ENCODE data around the gene SCO2. TPM values are rescaled to one million over a fixed set of nuclear protein-coding genes. Genes with fewer than 3 reads are reported as not detected.

The SCO2 gene
- 10 to 100 TPM; 13.1 to 18.5 TPM for total RNA-seq

GRCh38 chr22:50525104-50525857 is at the start of gene SCO2:
Gene SCO2, minus strand, starts transcription at chr22:50525598. Its CDS starts 1,187 bp downstream, at chr22:50524411.
- Mint-ChIP-seq H3K36me3 (no peaks in the 10 kb centered on the region), H3K4me3 (peak within 1 kb of the TSS; percentile 88)
- peak; percentile 98 for DNase-seq (ENCODE audit: low spot score)

GRCh38 chr22:50574383-50574755 is 49.0 kb upstream of the SCO2 start:
- Mint-ChIP-seq H3K4me1 (ENCODE audit: low read depth in 2 of 2) (peaks cover 0 to 7% of the 10 kb centered on the region in 2 donors), H3K9me3 (no peaks in the 10 kb centered on the region), H3K27me3 (no peaks in the 10 kb centered on the region), H3K36me3 (no peaks in the 10 kb centered on the region), H3K4me3 (no peak overlapping the region), H3K27ac (no peak overlapping the region)
- DNase-seq (ENCODE audit: low spot score) (no peak), ATAC-seq (no peak)

More at GRCh38 chr22:50525104-50525857, at the start of gene SCO2:
- Mint-ChIP-seq H3K9me3 (no peaks in the 10 kb centered on the region), H3K27me3 (no peaks in the 10 kb centered on the region), H3K4me1 (ENCODE audit: low read depth in 2 of 2) (peaks cover 29 to 34% of the 10 kb centered on the region in 2 donors), H3K27ac (peak within 1 kb of the TSS; percentile 90 to 95)
- ATAC-seq = peak; percentile 69 to 75

- H3K4me1 Mint-ChIP-seq (ENCODE audit: low read depth in 2 of 2) = peaks cover 0 to 7% of the 10 kb centered on the region in 2 donors
- H3K9me3 Mint-ChIP-seq = no peaks in the 10 kb centered on the region
- no peaks in the 10 kb centered on the region for H3K27me3 Mint-ChIP-seq
- H3K4me3 Mint-ChIP-seq = no peak overlapping the region
- no peak for ATAC-seq
- no peak for DNase-seq (ENCODE audit: low spot score)
- H3K27ac Mint-ChIP-seq = no peak overlapping the region
- H3K36me3 Mint-ChIP-seq = no peaks in the 10 kb centered on the region
Observed at GRCh38 chr22:50573491-50574382, 48.3 kb upstream of the SCO2 start.

- Mint-ChIP-seq H3K27ac (no peak overlapping the region), H3K36me3 (no peaks in the 10 kb centered on the region), H3K4me1 (ENCODE audit: low read depth in 2 of 2) (peaks cover 0 to 7% of the 10 kb centered on the region in 2 donors), H3K4me3 (no peak overlapping the region), H3K9me3 (no peaks in the 10 kb centered on the region), H3K27me3 (no peaks in the 10 kb centered on the region)
- DNase-seq (ENCODE audit: low spot score) = no peak
- no peak for ATAC-seq
Observed at GRCh38 chr22:50572965-50573364, 47.6 kb upstream of the SCO2 start.

GRCh38 chr22:50571264-50572175 is 46.1 kb upstream of the SCO2 start:
- no peak overlapping the region for H3K27ac Mint-ChIP-seq
- H3K4me3 Mint-ChIP-seq = no peak overlapping the region
- no peaks in the 10 kb centered on the region for H3K36me3 Mint-ChIP-seq
- peaks cover 0 to 3% of the 10 kb centered on the region in 2 donors for H3K4me1 Mint-ChIP-seq (ENCODE audit: low read depth in 2 of 2)
- DNase-seq (ENCODE audit: low spot score) (no peak), ATAC-seq (no peak)
- no peaks in the 10 kb centered on the region for H3K9me3 Mint-ChIP-seq
- no peaks in the 10 kb centered on the region for H3K27me3 Mint-ChIP-seq

- Mint-ChIP-seq H3K4me1 (ENCODE audit: low read depth in 2 of 2) (peaks cover 0 to 3% of the 10 kb centered on the region in 2 donors), H3K27me3 (no peaks in the 10 kb centered on the region), H3K4me3 (no peak overlapping the region), H3K36me3 (no peaks in the 10 kb centered on the region), H3K9me3 (no peaks in the 10 kb centered on the region), H3K27ac (no peak overlapping the region)
- DNase-seq (ENCODE audit: low spot score) (no peak), ATAC-seq (no peak)
Observed at GRCh38 chr22:50570861-50571260, 45.5 kb upstream of the SCO2 start.

GRCh38 chr22:50569896-50570535 is 44.6 kb upstream of the SCO2 start:
- no peak for ATAC-seq
- Mint-ChIP-seq H3K27ac (no peak overlapping the region), H3K4me3 (no peak overlapping the region), H3K36me3 (no peaks in the 10 kb centered on the region), H3K27me3 (no peaks in the 10 kb centered on the region), H3K9me3 (no peaks in the 10 kb centered on the region), H3K4me1 (ENCODE audit: low read depth in 2 of 2) (no peaks in the 10 kb centered on the region)
- DNase-seq (ENCODE audit: low spot score) = no peak

GRCh38 chr22:50569041-50569459 is 43.7 kb upstream of the SCO2 start:
- no peaks in the 10 kb centered on the region for H3K9me3 Mint-ChIP-seq
- ATAC-seq (no peak), DNase-seq (ENCODE audit: low spot score) (no peak)
- H3K36me3 Mint-ChIP-seq = no peaks in the 10 kb centered on the region
- no peak overlapping the region for H3K27ac Mint-ChIP-seq
- H3K4me1 Mint-ChIP-seq (ENCODE audit: low read depth in 2 of 2) = no peaks in the 10 kb centered on the region
- no peaks in the 10 kb centered on the region for H3K27me3 Mint-ChIP-seq
- H3K4me3 Mint-ChIP-seq = no peak overlapping the region

GRCh38 chr22:50568626-50569025 is 43.2 kb upstream of the SCO2 start:
- no peaks in the 10 kb centered on the region for H3K27me3 Mint-ChIP-seq
- H3K9me3 Mint-ChIP-seq = no peaks in the 10 kb centered on the region
- DNase-seq (ENCODE audit: low spot score) = no peak
- peaks cover 0 to 3% of the 10 kb centered on the region in 2 donors for H3K4me1 Mint-ChIP-seq (ENCODE audit: low read depth in 2 of 2)
- H3K27ac Mint-ChIP-seq = no peak overlapping the region
- H3K36me3 Mint-ChIP-seq = no peaks in the 10 kb centered on the region
- ATAC-seq = no peak
- no peak overlapping the region for H3K4me3 Mint-ChIP-seq

- H3K9me3 Mint-ChIP-seq = no peaks in the 10 kb centered on the region
- H3K4me3 Mint-ChIP-seq = no peak overlapping the region
- no peak for ATAC-seq
- no peaks in the 10 kb centered on the region for H3K27me3 Mint-ChIP-seq
- no peaks in the 10 kb centered on the region for H3K36me3 Mint-ChIP-seq
- H3K27ac Mint-ChIP-seq = no peak overlapping the region
- DNase-seq (ENCODE audit: low spot score) = no peak
- H3K4me1 Mint-ChIP-seq (ENCODE audit: low read depth in 2 of 2) = peaks cover 8 to 11% of the 10 kb centered on the region in 2 donors
Observed at GRCh38 chr22:50567721-50568252, 42.4 kb upstream of the SCO2 start.

- DNase-seq (ENCODE audit: low spot score) (no peak), ATAC-seq (no peak)
- Mint-ChIP-seq H3K9me3 (no peaks in the 10 kb centered on the region), H3K36me3 (no peaks in the 10 kb centered on the region), H3K27me3 (no peaks in the 10 kb centered on the region), H3K27ac (no peak overlapping the region), H3K4me1 (ENCODE audit: low read depth in 2 of 2) (peaks cover 23 to 28% of the 10 kb centered on the region in 2 donors), H3K4me3 (no peak overlapping the region)
Observed at GRCh38 chr22:50564289-50564688, 38.9 kb upstream of the SCO2 start.

- H3K36me3 Mint-ChIP-seq = no peaks in the 10 kb centered on the region
- peak overlapping the region; percentile 61 to 83 for H3K27ac Mint-ChIP-seq
- peak overlapping the region; percentile 92 for H3K4me3 Mint-ChIP-seq
Observed at GRCh38 chr22:50563413-50564160, 38.2 kb upstream of the SCO2 start.

More at GRCh38 chr22:50563413-50564160, 38.2 kb upstream of the SCO2 start:
- Mint-ChIP-seq H3K9me3 (no peaks in the 10 kb centered on the region), H3K4me1 (ENCODE audit: low read depth in 2 of 2) (peaks cover 23 to 28% of the 10 kb centered on the region in 2 donors), H3K27me3 (no peaks in the 10 kb centered on the region)
- ATAC-seq (no peak), DNase-seq (ENCODE audit: low spot score) (no peak)
